Duodenal mucosa (tissue), 2 donors: ENCODE data around the gene TMEM25.
A peak's percentile ranks its signal among the peaks of the same experiment; 100 is the strongest.
"Not testable (repeated sequence)": the region's sequence is repeated elsewhere in the genome, so short reads cannot be mapped to it uniquely, and the experiment has no call there.

ENCODE experiments used
- H3K27ac ChIP-seq: one replicate; pipeline ENCODE4 v1.7.0; 2013; ENCODE audit warnings: low read depth, low read length
- H3K27me3 ChIP-seq, 2 donors: one replicate each; pipeline ENCODE4 v1.7.0; 2013; ENCODE audit warnings: low read length in 2 of 2, control low read depth in 1 of 2; ENCODE audit not compliant: insufficient read depth in 2 of 2, control insufficient read depth in 1 of 2
- H3K36me3 ChIP-seq, 2 donors: one replicate each; pipeline ENCODE4 v1.7.0; 2013; ENCODE audit warnings: low read length in 2 of 2, control low read depth in 1 of 2; ENCODE audit not compliant: insufficient read depth in 2 of 2, control insufficient read depth in 1 of 2
- H3K4me1 ChIP-seq, 2 donors: one replicate each; pipeline ENCODE4 v1.7.0; 2013; ENCODE audit warnings: low read length in 2 of 2, control low read depth in 1 of 2; ENCODE audit not compliant: insufficient read depth in 2 of 2, control insufficient read depth in 1 of 2
- H3K4me3 ChIP-seq, 2 donors: one replicate each; pipeline ENCODE4 v1.7.0; 2013; ENCODE audit warnings: low read length in 2 of 2, low read depth in 1 of 2
- H3K9ac ChIP-seq, 2 donors: one replicate each; pipeline ENCODE4 v1.7.0; 2013; ENCODE audit warnings: low read length in 2 of 2, low read depth in 1 of 2
- H3K9me3 ChIP-seq, 2 donors: one replicate each; pipeline ENCODE4 v1.7.0; 2013; ENCODE audit warnings: low read length in 2 of 2, control low read depth in 1 of 2; ENCODE audit not compliant: control insufficient read depth in 1 of 2

Gene TMEM25

GRCh38 chr11:118545533-118545932 is 14.5 kb downstream of the TMEM25 start:
- no peaks in the 10 kb centered on the region for H3K9me3 ChIP-seq
- H3K9ac ChIP-seq, result no peak overlapping the region
- H3K27ac ChIP-seq, result no peak overlapping the region
- no peak overlapping the region for H3K4me3 ChIP-seq
- H3K27me3 ChIP-seq, result no peaks in the 10 kb centered on the region
- H3K4me1 ChIP-seq, result no peaks in the 10 kb centered on the region
- peaks cover 5 to 37% of the 10 kb centered on the region in 2 donors for H3K36me3 ChIP-seq

GRCh38 chr11:118547132-118547531 is 16.1 kb downstream of the TMEM25 start:
- Histone ChIP-seq H3K9me3 (no peaks in the 10 kb centered on the region), H3K27ac (no peak overlapping the region), H3K36me3 (peaks cover 7 to 41% of the 10 kb centered on the region in 2 donors), H3K4me1 (no peaks in the 10 kb centered on the region), H3K27me3 (no peaks in the 10 kb centered on the region), H3K4me3 (no peak overlapping the region), H3K9ac (no peak overlapping the region)

GRCh38 chr11:118552341-118552740 is 21.3 kb downstream of the TMEM25 start:
- H3K4me3 ChIP-seq, result no peak overlapping the region
- H3K27me3 ChIP-seq, result no peaks in the 10 kb centered on the region
- no peak overlapping the region for H3K9ac ChIP-seq
- H3K9me3 ChIP-seq, result no peaks in the 10 kb centered on the region
- H3K4me1 ChIP-seq, result no peaks in the 10 kb centered on the region
- H3K27ac ChIP-seq, result no peak overlapping the region
- H3K36me3 ChIP-seq, result peaks cover 15 to 37% of the 10 kb centered on the region in 2 donors

GRCh38 chr11:118560806-118561205 is 29.8 kb downstream of the TMEM25 start:
- no peak overlapping the region for H3K9ac ChIP-seq

GRCh38 chr11:118565051-118565450 is 34.1 kb downstream of the TMEM25 start:
- H3K9ac ChIP-seq, result no peak overlapping the region

More at GRCh38 chr11:118560806-118561205, 29.8 kb downstream of the TMEM25 start:
- H3K4me3 ChIP-seq, result no peak overlapping the region
- no peak overlapping the region for H3K27ac ChIP-seq
- H3K4me1 ChIP-seq, result peaks cover 0 to 3% of the 10 kb centered on the region in 2 donors
- H3K27me3 ChIP-seq, result no peaks in the 10 kb centered on the region
- no peaks in the 10 kb centered on the region for H3K9me3 ChIP-seq
- peaks cover 0 to 21% of the 10 kb centered on the region in 2 donors for H3K36me3 ChIP-seq

GRCh38 chr11:118569670-118570069 is 38.7 kb downstream of the TMEM25 start:
- Histone ChIP-seq H3K9me3 (no peaks in the 10 kb centered on the region), H3K36me3 (no peaks in the 10 kb centered on the region), H3K4me1 (peaks cover 13 to 23% of the 10 kb centered on the region in 2 donors), H3K27ac (no peak overlapping the region), H3K27me3 (no peaks in the 10 kb centered on the region), H3K9ac (no peak overlapping the region), H3K4me3 (no peak overlapping the region)

More at GRCh38 chr11:118565051-118565450, 34.1 kb downstream of the TMEM25 start:
- H3K9me3 ChIP-seq, result no peaks in the 10 kb centered on the region
- peaks cover 0 to 2% of the 10 kb centered on the region in 2 donors for H3K36me3 ChIP-seq
- H3K27ac ChIP-seq, result no peak overlapping the region
- peaks cover 0 to 3% of the 10 kb centered on the region in 2 donors for H3K4me1 ChIP-seq
- H3K4me3 ChIP-seq, result peak overlapping the region in 1 of 2 donors; percentile 75
- H3K27me3 ChIP-seq, result no peaks in the 10 kb centered on the region

GRCh38 chr11:118570787-118571186 is 39.8 kb downstream of the TMEM25 start:
- Histone ChIP-seq H3K27me3 (no peaks in the 10 kb centered on the region), H3K36me3 (no peaks in the 10 kb centered on the region), H3K4me3 (no peak overlapping the region), H3K9ac (no peak overlapping the region), H3K9me3 (no peaks in the 10 kb centered on the region), H3K27ac (no peak overlapping the region), H3K4me1 (peaks cover 24 to 26% of the 10 kb centered on the region in 2 donors)

GRCh38 chr11:118571701-118572060 is 40.7 kb downstream of the TMEM25 start:
- H3K27ac ChIP-seq, H3K36me3 ChIP-seq, H3K27me3 ChIP-seq, H3K9me3 ChIP-seq: not testable (repeated sequence)
- Histone ChIP-seq H3K9ac (peak overlapping the region; percentile 45 to 98), H3K4me3 (peak overlapping the region; percentile 90 to 96), H3K4me1 (peaks cover 26 to 28% of the 10 kb centered on the region in 2 donors)

- Histone ChIP-seq H3K9ac (peak within 1 kb of the TSS; percentile 98 to 99), H3K27me3 (no peaks in the 10 kb centered on the region), H3K9me3 (no peaks in the 10 kb centered on the region), H3K27ac (peak within 1 kb of the TSS; percentile 96), H3K36me3 (peaks cover 0 to 4% of the 10 kb centered on the region in 2 donors), H3K4me3 (peak within 1 kb of the TSS; percentile 90 to 96), H3K4me1 (peaks cover 26 to 28% of the 10 kb centered on the region in 2 donors)
These were observed 41.3 kb downstream of the TMEM25 start, which contains the start of gene ARCN1 for GRCh38 chr11:118572061-118572980. Gene ARCN1, plus strand, starts transcription at chr11:118572409. Its CDS starts 139 bp downstream, at chr11:118572548.

- Histone ChIP-seq H3K4me3 (peak overlapping the region; percentile 90 to 96), H3K9me3 (no peaks in the 10 kb centered on the region), H3K4me1 (peaks cover 26 to 28% of the 10 kb centered on the region in 2 donors), H3K9ac (peak overlapping the region; percentile 98 to 99), H3K36me3 (peaks cover 0 to 7% of the 10 kb centered on the region in 2 donors), H3K27ac (peak overlapping the region; percentile 96), H3K27me3 (no peaks in the 10 kb centered on the region)
These were observed 42.1 kb downstream of the TMEM25 start for GRCh38 chr11:118572981-118573550.
